GM20431 (cell line): ENCODE measurements around the gene KNSTRN.

Source experiments
- in situ Hi-C: fragments of 300-500 bp; cut with MseI, MboI; formaldehyde crosslinking; loops from one replicate; pipeline ENCODE4 v1.15.0; 2020; ENCODE audit warnings: low sequenced_read_pairs; ENCODE audit not compliant: unreplicated experiment

The KNSTRN gene

DNA sequence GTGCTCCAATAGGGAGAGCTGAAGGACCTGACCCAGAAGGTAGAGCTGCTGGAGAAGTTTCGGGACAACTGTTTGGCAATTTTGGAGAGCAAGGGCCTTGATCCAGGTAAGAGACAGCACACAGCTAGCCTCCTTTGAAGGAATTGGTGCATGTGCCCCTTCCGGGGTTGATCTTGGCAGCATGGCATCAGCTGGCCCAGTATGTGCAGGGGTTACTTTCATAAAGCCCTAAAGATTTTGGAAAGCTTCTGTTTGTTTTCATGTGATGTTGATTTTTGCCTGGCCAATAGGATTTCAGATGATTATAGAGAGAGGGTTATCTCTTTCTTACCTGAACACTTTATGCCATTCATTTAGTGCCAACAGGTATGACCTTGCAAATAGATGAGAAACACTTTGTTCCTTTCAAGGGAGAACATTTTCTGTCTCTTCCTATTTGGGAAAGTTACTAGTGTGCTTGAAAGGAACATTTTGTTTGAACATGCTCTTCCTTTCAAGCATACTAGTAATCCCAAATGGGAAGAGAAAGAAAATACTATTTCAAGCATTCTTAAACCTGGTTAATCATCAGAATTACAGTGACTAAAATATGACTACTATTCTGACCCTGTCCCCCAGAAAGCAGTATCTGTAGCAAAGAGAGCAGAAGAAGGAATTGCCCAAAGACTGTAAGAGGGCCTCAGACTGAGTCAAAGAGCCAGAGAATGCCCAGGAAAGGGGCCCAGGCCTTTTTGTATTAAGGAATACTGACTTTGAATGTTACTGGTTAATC is 7.5 kb downstream of the KNSTRN start:
- in situ Hi-C loops = no loop called here

DNA sequence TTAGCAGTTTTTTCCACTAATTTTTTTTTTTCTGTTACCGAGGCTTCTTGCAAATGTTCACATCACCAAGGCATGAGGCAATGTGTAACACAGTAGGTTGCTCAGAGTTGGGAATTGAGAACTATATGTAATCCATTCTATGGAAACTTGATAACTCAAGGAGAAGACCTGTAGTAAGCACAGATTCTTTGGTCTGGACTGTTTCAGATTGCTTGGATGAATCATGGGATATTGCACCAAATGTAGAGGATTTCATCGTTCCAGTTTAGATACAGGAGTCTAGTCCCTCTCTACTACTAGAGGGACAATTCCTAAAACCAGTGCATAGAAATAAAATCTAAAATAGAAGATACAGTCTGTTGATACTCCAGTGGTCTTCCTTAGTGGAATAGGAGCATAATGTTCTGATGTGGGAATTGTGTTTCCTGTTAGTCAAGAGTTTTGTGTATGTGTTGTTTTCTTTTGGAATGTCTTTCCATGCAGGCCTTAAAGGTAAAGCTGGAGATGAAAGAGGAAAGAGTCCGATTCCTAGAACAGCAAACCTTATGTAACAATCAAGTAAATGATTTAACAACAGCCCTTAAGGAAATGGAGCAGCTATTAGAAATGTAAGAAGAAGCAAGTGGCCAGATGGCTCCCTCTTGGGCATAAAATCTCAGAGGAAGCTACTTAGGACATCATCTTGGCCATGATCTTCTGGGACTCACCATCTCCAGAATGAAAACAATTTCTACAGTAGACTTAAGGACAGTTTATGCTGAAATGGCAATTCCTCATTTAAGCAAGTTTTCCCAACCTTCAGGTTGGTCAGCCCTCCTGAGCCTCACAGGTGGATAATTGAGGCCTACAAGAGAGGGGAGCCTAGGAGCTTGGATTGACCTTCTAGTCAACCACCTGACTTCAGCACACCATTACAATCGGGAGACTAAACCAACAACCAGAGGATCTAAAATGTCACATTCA is 10.7 kb downstream of the KNSTRN start:
- in situ Hi-C loops = no loop called here

DNA sequence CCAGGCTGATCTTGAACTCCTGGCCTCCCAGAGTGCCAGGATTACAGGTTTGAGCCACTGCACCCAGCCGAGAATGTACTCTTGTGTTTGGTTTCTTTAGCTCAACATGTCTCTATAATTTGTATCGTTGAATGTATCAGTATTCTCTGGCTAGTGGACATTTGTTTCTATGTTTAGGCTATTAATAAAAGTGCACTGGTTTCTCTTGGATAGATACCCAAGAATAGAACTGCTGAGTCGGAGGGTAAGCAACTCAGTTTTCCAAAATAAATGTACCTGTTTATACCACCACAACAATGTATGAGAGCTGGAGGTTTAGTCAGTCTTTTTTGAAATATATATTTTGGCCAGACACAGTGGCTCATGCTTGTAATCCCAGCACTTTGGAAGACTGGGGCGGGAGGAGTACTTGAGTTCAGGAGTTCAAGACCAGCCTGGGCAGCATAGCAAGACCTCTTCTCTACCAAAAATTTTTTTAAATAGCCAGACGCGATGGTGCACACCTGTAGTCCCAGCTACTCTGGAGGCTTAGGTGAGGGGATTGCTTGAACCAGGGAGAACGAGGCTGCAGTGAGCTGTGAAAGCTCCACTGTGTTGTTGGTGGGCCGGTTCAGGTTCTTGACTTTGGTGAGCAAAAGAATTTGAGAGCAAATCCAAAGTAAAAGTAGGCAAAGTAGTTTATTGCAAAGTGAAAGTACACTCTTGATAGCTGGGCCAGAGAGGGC is 15.3 kb downstream of the KNSTRN start:
- in situ Hi-C loops = no loop called here

DNA sequence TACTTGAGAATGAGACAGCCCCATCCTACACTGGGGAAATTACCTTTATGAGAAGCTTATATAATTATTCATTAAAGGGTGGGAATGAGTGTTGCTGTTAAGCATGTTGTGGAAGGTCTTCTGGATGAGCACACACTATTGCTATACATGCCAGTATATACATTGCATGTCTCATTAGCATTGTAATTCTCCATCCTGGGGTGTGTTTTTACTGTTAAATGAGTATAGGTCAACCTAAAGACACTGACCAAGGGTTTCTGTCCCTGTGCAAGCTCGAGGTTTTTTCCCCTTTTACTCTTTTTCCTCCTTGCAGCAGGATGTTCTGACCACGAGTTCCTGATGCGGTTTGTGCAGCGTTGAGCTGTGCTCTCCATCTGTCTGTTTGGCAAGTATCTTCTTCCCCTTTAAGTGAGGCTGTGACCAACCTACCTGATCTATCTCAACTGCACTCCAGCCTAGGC is 15.9 kb downstream of the KNSTRN start:
- in situ Hi-C loops = no loop called here

DNA sequence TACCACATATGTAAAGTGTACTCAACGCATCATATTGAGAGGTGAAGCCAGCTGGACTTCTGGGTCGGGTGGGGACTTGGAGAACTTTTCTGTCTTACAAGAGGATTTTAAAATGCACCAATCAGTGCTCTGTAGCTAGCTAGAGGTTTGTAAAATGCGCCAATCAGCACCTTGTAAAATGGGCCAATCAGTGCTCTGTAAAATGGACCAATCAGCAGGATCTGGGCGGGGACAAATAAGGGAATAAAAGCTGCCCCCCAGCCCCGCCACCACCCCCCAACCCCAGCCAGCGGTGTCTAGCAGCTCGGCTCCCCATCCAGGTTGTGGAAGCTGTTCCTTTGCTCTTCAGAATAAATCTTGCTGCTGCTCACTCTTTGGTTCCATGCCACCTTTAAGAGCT is 16.8 kb downstream of the KNSTRN start:
- in situ Hi-C loops = no loop called here

DNA sequence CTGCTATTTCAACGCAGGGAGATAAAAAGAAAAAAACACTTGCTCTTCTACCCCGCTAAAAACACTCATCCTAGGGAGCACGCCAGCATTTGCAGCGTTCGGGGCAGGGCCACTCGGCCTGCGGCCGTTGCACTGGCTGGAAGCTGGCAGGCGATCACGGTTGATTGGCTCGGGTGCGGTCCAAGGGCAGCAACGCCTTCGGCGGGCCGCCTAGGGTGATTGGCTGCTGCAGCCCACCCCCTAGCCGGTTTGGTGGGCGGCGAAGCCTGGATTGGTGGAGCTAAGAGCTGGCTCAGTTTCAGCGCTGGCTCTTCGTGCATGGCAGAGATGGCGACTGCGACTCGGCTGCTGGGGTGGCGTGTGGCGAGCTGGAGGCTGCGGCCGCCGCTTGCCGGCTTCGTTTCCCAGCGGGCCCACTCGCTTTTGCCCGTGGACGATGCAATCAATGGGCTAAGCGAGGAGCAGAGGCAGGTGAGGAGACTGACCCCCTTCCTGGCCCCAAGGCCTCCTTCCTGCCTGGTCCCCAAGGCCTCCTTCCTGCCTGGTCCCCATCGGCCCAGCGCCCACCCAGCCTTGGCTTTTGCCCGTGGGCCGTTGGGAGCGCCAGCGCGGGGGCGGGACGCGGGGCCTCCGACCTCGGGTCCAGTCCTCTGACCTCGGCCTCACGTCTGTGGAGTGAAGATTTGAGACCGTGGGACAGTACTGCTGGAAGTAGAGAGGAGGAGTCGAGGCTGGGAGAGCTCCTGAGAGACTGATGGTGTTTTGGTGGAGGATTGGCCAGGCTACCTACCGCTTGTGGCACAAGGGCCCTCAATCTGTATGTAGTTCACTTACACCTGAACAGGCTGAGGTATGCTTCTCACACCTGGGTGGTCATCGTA is 23.2 kb downstream of the KNSTRN start, which contains the start of gene IVD:
Gene IVD, plus strand, starts transcription at position 295 of the 881 bp plus-strand sequence. Its CDS starts 33 bp downstream, at position 328.
- in situ Hi-C loops = no loop called here

DNA sequence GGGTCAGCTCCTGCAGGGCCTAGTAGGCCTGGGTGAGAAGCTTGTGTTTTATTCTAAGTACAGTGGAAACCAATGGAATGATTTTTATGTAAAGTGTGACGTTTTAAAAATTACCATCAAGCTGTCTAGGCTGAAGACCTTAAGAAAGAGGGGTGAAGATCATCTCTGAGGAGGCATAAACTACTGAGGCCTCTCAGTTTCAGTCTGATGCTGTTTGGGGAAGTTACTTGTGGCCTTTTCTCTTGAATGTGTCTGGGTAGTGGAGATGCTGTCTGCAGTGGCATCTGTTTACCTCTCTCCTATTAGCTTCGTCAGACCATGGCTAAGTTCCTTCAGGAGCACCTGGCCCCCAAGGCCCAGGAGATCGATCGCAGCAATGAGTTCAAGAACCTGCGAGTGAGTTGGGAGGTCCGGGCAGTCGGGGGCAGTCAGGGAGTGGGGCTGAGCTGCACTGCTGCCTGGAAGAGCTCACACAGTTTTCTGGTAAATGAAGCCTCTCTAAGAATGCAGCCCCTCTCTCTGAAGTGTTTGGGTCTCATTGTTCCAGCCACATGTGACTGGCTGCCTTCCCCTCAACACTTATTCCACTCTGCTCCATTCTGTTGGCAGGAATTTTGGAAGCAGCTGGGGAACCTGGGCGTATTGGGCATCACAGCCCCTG is 24.9 kb downstream of the KNSTRN start:
- in situ Hi-C loops = no loop called here

DNA sequence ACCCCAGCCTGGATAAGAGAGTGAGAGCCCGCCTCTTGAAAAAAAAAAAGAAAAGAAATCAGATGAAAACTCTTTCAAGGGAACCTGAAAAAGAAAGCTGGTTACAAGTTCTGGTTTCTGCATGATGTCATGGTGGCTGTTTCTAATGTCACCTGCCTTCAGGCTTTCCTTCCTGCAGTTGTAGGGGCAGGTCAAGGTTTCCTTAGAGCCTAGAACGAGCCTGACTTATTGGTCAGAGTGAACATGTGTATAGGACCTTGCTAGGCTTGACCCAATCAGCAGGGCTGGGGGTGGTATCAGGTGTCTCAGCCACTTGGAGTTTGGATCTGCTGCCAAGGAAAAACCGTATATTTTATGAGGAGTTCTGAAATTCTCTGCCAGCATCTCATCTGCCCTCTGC is 26.8 kb downstream of the KNSTRN start:
- in situ Hi-C loops = no loop called here

DNA sequence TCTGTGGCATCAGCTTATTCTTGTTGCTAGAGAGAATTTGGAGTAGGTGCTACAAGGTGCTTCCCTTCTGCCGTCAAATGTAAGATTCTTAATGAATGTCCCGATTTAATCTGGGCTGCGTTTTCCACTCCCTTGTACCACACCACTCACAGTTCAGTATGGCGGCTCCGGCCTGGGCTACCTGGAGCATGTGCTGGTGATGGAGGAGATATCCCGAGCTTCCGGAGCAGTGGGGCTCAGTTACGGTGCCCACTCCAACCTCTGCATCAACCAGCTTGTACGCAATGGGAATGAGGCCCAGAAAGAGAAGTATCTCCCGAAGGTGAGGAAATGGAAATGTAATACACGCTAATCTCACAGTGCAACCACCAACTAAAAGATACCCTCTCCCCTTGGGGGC is 28.0 kb downstream of the KNSTRN start:
- in situ Hi-C loops = no loop called here

DNA sequence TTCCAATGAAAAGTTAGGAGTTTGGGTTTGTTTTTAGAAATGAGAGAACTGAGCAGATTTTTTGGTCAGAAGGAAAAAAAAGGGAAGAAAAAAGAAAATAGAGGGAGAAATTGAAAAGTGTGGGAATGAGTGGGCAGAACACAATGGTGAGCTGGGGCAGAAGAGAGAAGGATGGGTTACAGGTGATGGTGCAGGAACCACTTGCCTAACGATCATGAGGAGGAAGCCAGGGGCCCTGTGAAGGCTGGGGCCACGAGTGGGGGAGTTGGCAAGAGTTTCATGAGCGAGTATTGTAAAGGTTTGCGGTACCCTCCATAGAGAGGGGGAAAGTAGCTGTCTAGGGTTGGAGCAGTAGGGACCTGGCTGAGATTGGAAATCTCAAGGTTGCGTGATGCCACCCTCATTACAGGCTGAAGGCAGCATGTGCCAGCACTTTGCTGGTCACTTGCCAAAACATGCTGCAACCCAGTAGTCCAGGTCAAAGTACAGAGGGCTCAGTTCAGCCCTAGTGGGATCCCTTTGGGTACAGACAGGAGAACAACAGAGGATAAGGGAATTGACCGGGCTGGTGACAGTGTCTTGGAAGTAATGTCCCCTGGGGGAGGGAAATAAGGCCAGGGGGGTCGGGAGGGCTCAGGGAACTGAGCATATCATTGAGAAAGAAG is 29.7 kb downstream of the KNSTRN start:
- in situ Hi-C loops = no loop called here

DNA sequence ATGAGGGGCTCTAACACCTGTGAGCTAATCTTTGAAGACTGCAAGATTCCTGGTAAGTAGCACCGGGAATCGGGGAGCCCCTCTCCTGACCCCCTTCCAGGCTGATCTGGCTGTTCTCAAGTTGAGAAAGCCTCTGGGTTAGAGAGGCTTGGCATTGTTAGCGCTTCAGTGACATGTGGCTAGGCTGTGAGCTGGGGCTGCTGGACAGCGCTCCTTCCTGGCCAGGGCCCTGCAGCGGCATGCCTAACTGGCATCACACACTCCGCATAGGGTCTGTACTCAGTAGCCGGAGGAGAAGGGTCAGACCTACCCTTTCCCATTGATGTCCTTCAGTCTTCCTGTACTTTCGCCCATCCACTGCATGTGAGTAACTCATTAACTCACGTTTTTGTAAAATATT is 30.5 kb downstream of the KNSTRN start:
- in situ Hi-C loops = no loop called here

DNA sequence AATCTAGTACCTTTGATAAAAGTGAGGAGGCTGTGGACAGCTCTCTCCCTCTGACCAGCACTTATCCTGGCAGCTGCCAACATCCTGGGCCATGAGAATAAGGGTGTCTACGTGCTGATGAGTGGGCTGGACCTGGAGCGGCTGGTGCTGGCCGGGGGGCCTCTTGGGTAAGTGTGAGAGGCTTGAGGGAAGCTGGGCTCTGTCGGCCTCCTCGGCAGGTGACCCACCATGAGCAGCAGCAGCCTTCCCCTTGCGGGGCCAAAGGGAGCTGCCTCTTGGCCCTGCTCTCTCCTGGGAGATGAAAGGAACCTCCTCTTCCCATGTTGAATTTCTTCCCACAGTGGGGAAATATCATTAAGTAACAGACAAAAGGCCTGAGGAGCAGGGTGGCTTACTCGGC is 32.3 kb downstream of the KNSTRN start:
- in situ Hi-C loops = no loop called here

DNA sequence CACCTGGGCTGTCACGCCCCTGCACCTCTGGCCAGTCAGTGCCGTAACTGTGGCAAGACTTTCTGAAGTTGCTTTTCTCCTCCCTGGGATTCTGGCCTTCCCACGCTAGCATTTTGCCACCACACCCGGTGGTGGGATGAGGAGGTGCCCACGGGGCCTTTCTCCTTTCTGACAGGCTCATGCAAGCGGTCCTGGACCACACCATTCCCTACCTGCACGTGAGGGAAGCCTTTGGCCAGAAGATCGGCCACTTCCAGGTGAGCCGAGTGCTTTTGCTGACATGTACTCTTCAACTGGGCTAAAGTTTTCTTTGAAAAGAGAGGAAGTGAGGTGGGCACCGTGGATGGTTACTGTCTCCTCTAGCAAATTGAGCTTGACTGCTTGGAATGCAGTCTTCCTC is 32.7 kb downstream of the KNSTRN start:
- in situ Hi-C loops = no loop called here

DNA sequence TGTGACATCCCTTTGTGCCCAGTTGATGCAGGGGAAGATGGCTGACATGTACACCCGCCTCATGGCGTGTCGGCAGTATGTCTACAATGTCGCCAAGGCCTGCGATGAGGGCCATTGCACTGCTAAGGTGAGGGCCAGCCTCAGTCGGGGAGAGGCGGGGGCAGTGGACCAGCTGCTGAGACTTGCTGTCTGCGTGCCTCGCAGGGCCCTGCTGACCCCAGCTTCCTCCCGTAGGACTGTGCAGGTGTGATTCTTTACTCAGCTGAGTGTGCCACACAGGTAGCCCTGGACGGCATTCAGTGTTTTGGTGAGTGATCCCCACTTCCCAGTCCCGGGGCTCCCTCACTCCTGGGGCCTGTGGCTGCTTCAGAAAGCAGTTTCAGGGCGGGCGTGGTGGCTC is 33.5 kb downstream of the KNSTRN start:
- in situ Hi-C loops = no loop called here

DNA sequence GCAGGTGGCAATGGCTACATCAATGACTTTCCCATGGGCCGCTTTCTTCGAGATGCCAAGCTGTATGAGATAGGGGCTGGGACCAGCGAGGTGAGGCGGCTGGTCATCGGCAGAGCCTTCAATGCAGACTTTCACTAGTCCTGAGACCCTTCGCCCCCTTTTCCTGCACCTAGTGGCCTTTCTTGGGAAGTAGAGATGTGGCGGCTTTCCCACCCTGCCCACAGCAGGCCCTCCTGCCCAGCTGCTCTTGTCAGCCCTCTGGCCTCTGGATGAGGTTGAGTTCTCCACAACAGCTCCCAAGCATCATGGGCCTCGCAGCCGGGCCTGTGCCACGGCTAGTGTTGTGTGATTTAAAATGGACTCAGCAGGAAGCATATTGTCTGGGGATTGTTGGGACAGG is 35.6 kb downstream of the KNSTRN start:
- in situ Hi-C loops = no loop called here

DNA sequence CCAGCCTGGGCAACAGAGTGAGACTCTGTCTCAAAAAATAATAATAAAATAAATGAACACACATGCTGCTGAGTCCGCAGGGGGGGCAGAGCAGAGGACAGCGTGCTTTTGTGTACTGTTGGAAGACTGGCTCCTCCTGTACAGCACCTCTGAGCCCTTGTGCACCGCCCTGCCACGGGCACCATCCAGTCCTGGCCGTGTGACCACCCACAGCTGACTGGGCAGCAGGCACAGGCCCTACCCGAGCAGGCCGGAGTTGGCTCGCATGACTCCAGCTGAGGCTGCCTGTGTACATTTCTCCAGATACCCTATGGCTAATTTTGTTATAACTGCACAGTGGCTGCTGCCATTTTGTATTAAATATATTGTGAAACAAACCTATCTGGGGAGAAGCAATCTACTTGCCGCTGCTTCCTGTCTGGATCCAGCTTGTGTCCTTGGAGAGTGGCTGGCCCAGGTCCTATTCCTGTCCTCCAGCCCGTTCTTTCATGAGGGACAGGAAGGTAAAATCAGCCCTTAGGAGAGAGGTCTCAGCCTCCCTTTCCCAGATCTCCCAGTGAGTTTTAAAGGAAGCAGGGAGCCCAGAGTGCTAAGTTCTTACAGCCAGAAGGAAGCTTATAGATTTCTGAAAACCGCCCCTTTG is 37.7 kb downstream of the KNSTRN start:
- in situ Hi-C loops = loop anchor here (10.0 kb wide), 1 partner anchor 75 kb away; the partner anchor contains the start of gene CCDC9B

DNA sequence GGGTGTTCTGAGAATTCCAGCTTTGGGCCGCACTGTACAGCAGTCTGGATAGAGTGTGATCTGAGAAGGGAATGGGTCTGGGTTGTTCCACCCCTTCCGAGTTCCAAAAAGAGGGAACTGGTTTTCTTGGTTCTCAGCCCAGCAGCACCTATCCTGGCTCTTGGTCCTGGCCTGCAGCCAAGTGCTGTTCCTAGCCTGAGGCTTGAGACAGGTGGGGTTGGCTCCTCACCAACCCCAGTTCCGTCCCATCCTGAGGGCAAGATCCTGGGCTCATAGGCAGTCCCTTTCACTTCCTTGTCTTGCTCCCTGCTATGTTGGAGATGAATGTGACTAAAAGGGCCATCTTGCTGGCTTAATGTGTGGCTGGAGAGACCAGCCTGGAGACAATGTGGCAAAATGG is 38.3 kb downstream of the KNSTRN start:
- in situ Hi-C loops = loop anchor here (10.0 kb wide), 1 partner anchor 76 kb away; the partner anchor contains the start of gene CCDC9B
